A204.1 (cell line): Measurements from ENCODE around the gene SYCP3.
A peak's percentile ranks its signal among the peaks of the same experiment; 100 is the strongest.
"Not testable (repeated sequence)": the region's sequence is repeated elsewhere in the genome, so short reads cannot be mapped to it uniquely, and the experiment has no call there.

ENCODE experiments used
- FAIRE-seq: peaks from 2 replicates; lab custom pipeline; 2012; peaks lifted over from hg19 to GRCh38; lab: Jason Lieb, UNC

Gene SYCP3

DNA sequence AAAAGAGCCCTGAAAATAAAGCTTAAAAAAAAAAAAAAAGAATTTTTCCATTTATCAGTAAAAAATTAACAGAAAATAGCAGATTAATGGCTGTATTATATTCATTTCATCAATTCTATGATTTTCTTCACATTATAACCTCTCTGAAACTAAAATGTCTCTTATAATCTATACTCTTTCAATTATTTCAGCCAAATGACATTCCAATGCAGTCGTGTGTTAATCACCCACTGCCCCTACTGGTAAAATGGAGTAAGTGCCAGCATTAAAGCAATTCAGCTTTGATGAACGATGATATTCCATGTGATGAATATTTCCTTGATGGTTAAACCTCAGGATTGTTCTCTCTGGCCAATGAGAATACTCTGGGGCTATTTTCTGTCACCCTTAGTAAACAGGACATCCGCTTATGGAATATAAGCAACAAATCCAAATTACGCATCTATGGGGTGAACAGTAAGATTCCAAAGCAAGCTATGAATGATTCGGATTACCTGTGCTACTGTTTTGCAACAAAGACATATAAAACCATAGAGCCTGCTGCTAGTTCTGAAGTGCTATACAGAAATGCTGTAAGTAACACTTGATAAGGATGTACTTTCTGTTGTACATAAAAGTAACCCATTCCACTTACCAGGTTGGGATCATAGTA lies 20.3 kb upstream of the SYCP3 start:
- FAIRE-seq = peak; percentile 74

- FAIRE-seq = no peak
These were observed 10.9 kb upstream of the SYCP3 start for GRCh38 chr12:101750152-101750551.

GRCh38 chr12:101749657-101750056 lies 10.4 kb upstream of the SYCP3 start:
- FAIRE-seq = no peak

GRCh38 chr12:101748907-101749306 lies 9.6 kb upstream of the SYCP3 start:
- FAIRE-seq = no peak

- no peak for FAIRE-seq
These were observed 8.4 kb upstream of the SYCP3 start for GRCh38 chr12:101747697-101748096.

GRCh38 chr12:101746661-101747060 lies 7.4 kb upstream of the SYCP3 start:
- FAIRE-seq = no peak

DNA sequence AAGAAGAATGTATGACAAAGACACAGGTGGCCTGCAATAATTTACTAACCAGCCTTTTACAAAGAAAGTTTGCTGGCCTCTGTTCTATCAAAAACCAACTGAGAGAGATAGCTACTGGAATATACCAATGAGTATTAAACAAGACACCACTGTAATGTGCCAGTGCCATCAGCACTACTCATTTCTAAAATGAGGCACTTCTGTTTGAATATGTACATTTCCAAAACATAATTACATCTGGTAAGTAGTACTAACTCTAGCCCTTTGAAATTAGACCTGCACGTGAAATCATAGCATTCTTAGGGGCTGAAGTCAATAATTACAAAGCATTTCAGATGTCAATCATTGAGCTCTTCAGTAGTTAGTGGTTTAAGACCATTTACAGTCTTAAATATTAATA lies 6.9 kb upstream of the SYCP3 start:
- FAIRE-seq = no peak

GRCh38 chr12:101745481-101745880 lies 6.2 kb upstream of the SYCP3 start:
- no peak for FAIRE-seq

DNA sequence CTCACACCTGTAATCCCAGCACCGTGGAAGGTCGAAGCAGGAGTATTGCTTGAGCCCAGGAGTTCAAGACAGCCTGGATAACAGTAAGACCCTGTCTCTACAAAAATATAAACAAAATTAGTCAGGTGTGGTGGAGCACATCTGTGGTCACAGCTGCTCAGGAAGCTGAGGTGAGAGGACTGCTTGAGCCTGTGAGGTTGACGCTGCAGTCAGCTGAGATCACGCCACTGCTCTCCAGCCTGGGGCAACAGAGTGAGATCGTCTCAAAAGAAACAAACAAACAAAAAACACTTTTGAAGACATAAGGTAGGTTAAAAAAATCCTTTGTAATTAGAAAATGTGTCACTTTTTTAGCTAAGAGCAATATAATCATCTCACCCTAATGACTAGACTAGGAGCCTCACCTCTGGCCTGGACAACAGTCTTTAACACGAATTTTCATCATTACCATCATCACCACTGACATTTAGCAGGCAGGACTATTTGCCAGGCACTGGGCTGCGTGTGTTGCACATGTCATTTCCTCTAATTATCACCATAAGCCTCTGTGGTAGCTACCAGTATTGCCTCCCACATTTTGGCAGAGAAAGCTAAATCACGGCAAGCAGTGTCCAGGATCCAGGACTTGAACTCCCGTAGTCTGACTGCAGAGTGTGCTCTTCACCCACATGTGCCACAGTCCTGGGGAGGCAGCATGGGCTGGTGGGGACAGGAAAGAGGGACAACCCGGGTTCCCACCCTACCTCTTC lies 4.6 kb upstream of the SYCP3 start:
- FAIRE-seq = no peak

GRCh38 chr12:101743242-101743641 lies 4.0 kb upstream of the SYCP3 start:
- no peak for FAIRE-seq

GRCh38 chr12:101740980-101741379 lies 1.7 kb upstream of the SYCP3 start:
- FAIRE-seq = no peak

GRCh38 chr12:101740566-101740965 lies 1.3 kb upstream of the SYCP3 start:
- FAIRE-seq = no peak

DNA sequence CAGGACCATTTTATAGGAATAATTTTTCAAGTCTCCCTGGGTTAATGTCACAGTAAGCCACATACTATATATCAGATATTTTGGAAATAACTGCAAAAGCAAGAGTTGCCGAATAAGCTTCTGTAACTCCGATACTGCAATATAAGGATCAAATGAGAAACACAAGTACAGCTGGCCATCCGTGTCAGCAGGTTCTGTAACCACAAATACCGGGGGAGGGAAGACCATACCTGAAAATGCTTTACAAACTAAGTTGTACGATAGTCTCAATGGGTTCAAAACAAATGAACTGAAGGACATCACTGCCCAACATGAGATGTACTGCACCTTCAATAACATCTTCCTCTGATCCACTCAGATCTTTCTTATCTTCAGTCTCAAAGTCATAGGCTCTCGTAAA lies 1.8 kb downstream of the SYCP3 start:
- no peak for FAIRE-seq

GRCh38 chr12:101734482-101734881 lies 4.8 kb downstream of the SYCP3 start:
- not testable (repeated sequence) for FAIRE-seq

DNA sequence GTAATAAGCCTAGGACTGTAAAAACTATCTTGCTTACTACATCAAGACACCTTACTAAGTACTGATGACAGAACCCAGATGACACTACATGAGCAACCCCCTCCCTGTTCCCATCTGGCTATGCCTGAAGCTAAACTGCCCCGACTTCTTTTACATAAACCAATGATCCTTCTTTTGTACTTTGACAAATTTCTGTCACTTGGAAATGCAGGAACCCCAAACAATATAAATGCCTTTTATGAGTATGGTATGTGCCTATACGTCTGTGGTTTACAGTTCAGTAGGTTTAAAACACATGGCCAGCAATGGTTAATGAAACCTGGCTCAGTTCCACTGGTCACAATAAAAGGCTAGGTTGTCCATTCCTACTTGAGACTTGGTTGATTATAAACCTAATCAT lies 6.1 kb downstream of the SYCP3 start:
- FAIRE-seq = no peak

GRCh38 chr12:101732318-101732717 lies 6.9 kb downstream of the SYCP3 start:
- no peak for FAIRE-seq

- FAIRE-seq = no peak
These were observed 9.4 kb downstream of the SYCP3 start for GRCh38 chr12:101729842-101730241.

- no peak for FAIRE-seq
These were observed 12.2 kb downstream of the SYCP3 start for GRCh38 chr12:101727098-101727497.

GRCh38 chr12:101722392-101722791 lies 16.9 kb downstream of the SYCP3 start:
- no peak for FAIRE-seq

GRCh38 chr12:101720118-101720517 lies 19.1 kb downstream of the SYCP3 start:
- FAIRE-seq = no peak

DNA sequence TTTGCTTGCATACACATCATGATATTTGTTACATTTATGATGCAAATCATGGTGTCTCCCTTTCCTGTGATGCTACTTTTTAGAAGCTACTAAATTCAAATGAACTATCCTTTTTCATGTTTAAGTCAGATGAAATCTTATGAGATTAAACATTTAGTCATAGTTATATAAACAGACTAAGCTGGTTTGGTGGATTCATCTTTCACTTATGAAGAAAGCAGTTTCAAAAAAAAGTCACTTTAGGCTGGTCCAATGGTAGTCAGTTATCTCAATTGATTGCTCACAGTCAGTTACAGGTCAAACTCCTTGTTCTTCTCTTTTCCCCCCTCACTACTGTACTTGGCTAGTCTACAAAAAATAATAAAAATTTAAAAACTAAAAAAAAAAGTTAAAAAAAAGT lies 19.7 kb downstream of the SYCP3 start:
- no peak for FAIRE-seq

DNA sequence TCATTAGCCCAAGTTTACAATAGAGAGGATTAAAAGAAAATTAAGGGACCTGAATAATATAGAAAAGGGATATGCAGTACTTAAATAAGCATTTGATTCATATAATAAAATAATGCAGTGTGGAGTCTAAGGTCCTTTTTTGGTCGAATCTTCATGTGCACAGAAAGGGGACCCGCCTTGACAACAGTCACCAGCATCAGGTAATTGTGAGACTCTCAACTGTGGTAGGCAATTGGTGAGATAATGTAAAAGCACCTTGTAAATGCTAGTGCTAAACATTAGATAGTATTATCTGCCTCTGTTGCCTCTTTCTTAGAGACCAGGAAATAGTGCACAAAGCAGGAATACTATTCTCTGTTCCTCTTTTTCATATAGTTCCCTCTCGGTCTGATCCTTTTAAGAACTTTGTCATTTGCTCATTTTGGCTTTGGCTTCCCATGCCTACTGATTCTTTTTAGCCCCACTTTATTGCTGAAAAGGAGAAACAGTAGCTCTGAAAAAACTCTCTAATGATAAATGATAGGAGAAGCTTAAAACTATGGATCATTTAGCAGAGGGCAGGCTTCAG lies 24.3 kb downstream of the SYCP3 start:
- no peak for FAIRE-seq

GRCh38 chr12:101713930-101714329 lies 25.3 kb downstream of the SYCP3 start:
- FAIRE-seq = no peak
